ENCODE measurements around the gene KCNIP4. TPM values are rescaled to one million over a fixed set of nuclear protein-coding genes. Genes with fewer than 3 reads are reported as not detected.

KCNIP4 gene
- total and polyA plus RNA-seq, 2 donors (not counting 3 experiments of a cell fraction or from before 2014, with no cell fraction given), result not detected

DNA sequence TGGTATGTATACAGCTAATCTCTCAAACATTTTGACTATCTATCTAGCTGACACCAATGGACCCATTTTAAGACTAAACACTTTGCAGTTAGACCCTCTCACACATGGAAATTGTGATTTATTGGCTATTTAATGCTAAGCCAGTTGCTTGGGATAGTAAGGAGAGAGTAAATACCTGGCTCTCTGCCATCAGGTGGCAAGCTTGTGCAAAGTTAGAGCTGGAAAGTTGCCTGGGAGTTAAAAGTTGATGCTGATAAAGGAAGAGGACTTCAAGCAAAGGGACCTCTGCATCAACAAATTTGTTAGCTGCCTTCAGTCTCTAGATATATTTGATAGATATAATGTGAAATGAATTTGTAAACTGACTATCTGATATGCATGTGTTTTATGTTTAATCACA, 1187.2 kb downstream of the KCNIP4 start:
- no peaks in the 10 kb centered on the region for H4K20me1 ChIP-seq (replicated peaks; ENCODE audit: control insufficient read depth, extremely low read depth, insufficient read depth, low read length)
- DNase-seq (ENCODE audit: low read depth, low spot score) (no peak), FAIRE-seq (no peak)
- H3K9ac ChIP-seq (replicated peaks; ENCODE audit: extremely low read depth, insufficient read depth, low read length), result no peak overlapping the region
- H3K79me2 ChIP-seq (ENCODE audit: control insufficient read depth, insufficient read depth, low read length), result no peaks in the 10 kb centered on the region
- no peak overlapping the region for H2AFZ ChIP-seq (ENCODE audit: low read depth, low read length)
- POLR2A ChIA-PET, result no interaction called here
- H3K36me3 ChIP-seq (ENCODE audit: control insufficient read depth in 2 of 2, extremely low read depth in 1 of 2, insufficient read depth in 2 of 2, low read length in 2 of 2), result no peaks in the 10 kb centered on the region
- TF ChIP-seq JUN (IDR thresholded peaks at IDR 0.05; ENCODE audit: borderline replicate concordance, insufficient read depth, insufficient read length, low read depth), result no peak
- TF ChIP-seq POLR2AphosphoS5 (IDR thresholded peaks at IDR 0.05; ENCODE audit: insufficient read depth, low read depth, low read length), result no peak
- no peak for TF ChIP-seq EZH2 (IDR thresholded peaks at IDR 0.05; ENCODE audit: borderline replicate concordance, low read depth, low read length, severe bottlenecking)
- no peak for TF ChIP-seq MYC (IDR thresholded peaks at IDR 0.05; ENCODE audit: low read depth, low read length)
- TF ChIP-seq POLR2A (IDR thresholded peaks at IDR 0.05; ENCODE audit: low read depth, low read length), result no peak
- TF ChIP-seq GATA2 (IDR thresholded peaks at IDR 0.05; ENCODE audit: insufficient read depth, insufficient read length, low read depth, low read length), result no peak
- H3K9me3 ChIP-seq (replicated peaks; ENCODE audit: control insufficient read depth, insufficient read depth, low read length), result no peaks in the 10 kb centered on the region
- intact Hi-C loops (cut with micrococcal nuclease) (no loop called here), dilution Hi-C loops (cut with MboI; ENCODE audit: extremely low pct_ligation_motif_present, low sequenced_read_pairs) (no loop called here)
- no peak overlapping the region for H3K4me3 ChIP-seq (replicated peaks in 1 of 3; ENCODE audit: insufficient read depth in 1 of 3, low read depth in 1 of 3, low read length in 3 of 3)
- no peaks in the 10 kb centered on the region for H3K27me3 ChIP-seq (ENCODE audit: control insufficient read depth in 2 of 2, insufficient read depth in 2 of 2, low read length in 2 of 2)
- no peak overlapping the region for H3K27ac ChIP-seq (ENCODE audit: insufficient read depth, low read depth, low read length)
- H3K4me2 ChIP-seq (ENCODE audit: insufficient read depth, low read length), result no peak overlapping the region
- BruUV-seq (replicated peaks), result no TSS peak
- CTCF ChIA-PET, result interaction anchor here (2.4 kb wide), 1 partner anchor 12 kb away, joined by 11 read pairs; no protein-coding TSS in a partner anchor
- H3K4me1 ChIP-seq (ENCODE audit: control insufficient read depth, extremely low read depth, insufficient read depth, low read length), result no peaks in the 10 kb centered on the region
- H3K9me1 ChIP-seq (replicated peaks; ENCODE audit: control insufficient read depth, extremely low read depth, insufficient read depth, low read length), result no peaks in the 10 kb centered on the region

DNA sequence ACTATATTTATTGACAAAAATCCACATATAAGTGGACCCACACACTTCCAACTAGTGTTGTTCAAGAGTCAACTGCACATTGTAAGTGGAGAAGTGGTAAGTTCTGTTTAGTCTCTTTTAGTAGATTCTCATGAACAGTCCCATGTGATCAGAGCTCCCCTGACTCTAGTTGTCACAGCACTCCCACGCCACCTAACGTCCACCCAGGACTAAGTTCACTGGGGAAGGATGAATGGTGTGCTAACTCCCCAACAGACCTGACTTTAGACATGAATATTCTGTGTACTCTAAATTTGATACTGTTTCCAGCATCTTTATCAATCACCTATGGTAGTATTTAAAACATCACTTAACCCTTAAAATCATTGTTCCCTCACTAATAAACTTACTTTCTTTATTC, 1188.5 kb downstream of the KCNIP4 start:
- TF ChIP-seq FOS (IDR thresholded peaks at IDR 0.05; ENCODE audit: borderline replicate concordance, insufficient read depth, low read length), result no peak
- no peak for TF ChIP-seq POLR2A (IDR thresholded peaks at IDR 0.05; ENCODE audit: low read depth, low read length)
- no peak for TF ChIP-seq POLR2AphosphoS5 (IDR thresholded peaks at IDR 0.05; ENCODE audit: insufficient read depth, low read depth, low read length)
- TF ChIP-seq, protein P1, sequence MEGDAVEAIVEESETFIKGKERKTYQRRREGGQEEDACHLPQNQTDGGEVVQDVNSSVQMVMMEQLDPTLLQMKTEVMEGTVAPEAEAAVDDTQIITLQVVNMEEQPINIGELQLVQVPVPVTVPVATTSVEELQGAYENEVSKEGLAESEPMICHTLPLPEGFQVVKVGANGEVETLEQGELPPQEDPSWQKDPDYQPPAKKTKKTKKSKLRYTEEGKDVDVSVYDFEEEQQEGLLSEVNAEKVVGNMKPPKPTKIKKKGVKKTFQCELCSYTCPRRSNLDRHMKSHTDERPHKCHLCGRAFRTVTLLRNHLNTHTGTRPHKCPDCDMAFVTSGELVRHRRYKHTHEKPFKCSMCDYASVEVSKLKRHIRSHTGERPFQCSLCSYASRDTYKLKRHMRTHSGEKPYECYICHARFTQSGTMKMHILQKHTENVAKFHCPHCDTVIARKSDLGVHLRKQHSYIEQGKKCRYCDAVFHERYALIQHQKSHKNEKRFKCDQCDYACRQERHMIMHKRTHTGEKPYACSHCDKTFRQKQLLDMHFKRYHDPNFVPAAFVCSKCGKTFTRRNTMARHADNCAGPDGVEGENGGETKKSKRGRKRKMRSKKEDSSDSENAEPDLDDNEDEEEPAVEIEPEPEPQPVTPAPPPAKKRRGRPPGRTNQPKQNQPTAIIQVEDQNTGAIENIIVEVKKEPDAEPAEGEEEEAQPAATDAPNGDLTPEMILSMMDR (IDR thresholded peaks at IDR 0.05; ENCODE audit: extremely low read depth in 1 of 2, insufficient read depth in 1 of 2, low read depth in 1 of 2, low read length in 2 of 2), result no peak
- TF ChIP-seq MYC (IDR thresholded peaks at IDR 0.05; ENCODE audit: low read depth, low read length), result no peak
- no peak for TF ChIP-seq GATA2 (IDR thresholded peaks at IDR 0.05; ENCODE audit: insufficient read depth, insufficient read length, low read depth, low read length)
- TF ChIP-seq, protein P2, sequence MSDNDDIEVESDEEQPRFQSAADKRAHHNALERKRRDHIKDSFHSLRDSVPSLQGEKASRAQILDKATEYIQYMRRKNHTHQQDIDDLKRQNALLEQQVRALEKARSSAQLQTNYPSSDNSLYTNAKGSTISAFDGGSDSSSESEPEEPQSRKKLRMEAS (IDR thresholded peaks at IDR 0.05; ENCODE audit: insufficient read depth, insufficient read length), result no peak
- no peak for TF ChIP-seq EZH2 (IDR thresholded peaks at IDR 0.05; ENCODE audit: borderline replicate concordance, low read depth, low read length, severe bottlenecking)
- no peak for TF ChIP-seq JUN (IDR thresholded peaks at IDR 0.05; ENCODE audit: borderline replicate concordance, insufficient read depth, insufficient read length, low read depth)
- CTCF ChIA-PET, result interaction anchor here (2.4 kb wide), 1 partner anchor 13 kb away, joined by 11 read pairs; no protein-coding TSS in a partner anchor
- no peak for DNase-seq (ENCODE audit: low read depth, low spot score)
- FAIRE-seq, result no peak
- Histone ChIP-seq H3K4me2 (ENCODE audit: insufficient read depth, low read length) (no peak overlapping the region), H2AFZ (ENCODE audit: low read depth, low read length) (no peak overlapping the region), H3K9me3 (replicated peaks; ENCODE audit: control insufficient read depth, insufficient read depth, low read length) (no peaks in the 10 kb centered on the region), H3K27ac (ENCODE audit: insufficient read depth, low read depth, low read length) (no peak overlapping the region), H3K4me1 (ENCODE audit: control insufficient read depth, extremely low read depth, insufficient read depth, low read length) (no peaks in the 10 kb centered on the region), H3K36me3 (ENCODE audit: control insufficient read depth in 2 of 2, extremely low read depth in 1 of 2, insufficient read depth in 2 of 2, low read length in 2 of 2) (no peaks in the 10 kb centered on the region), H4K20me1 (replicated peaks; ENCODE audit: control insufficient read depth, extremely low read depth, insufficient read depth, low read length) (no peaks in the 10 kb centered on the region), H3K9ac (replicated peaks; ENCODE audit: extremely low read depth, insufficient read depth, low read length) (no peak overlapping the region), H3K4me3 (replicated peaks in 1 of 3; ENCODE audit: insufficient read depth in 1 of 3, low read depth in 1 of 3, low read length in 3 of 3) (no peak overlapping the region), H3K27me3 (ENCODE audit: control insufficient read depth in 2 of 2, insufficient read depth in 2 of 2, low read length in 2 of 2) (no peaks in the 10 kb centered on the region), H3K79me2 (ENCODE audit: control insufficient read depth, insufficient read depth, low read length) (no peaks in the 10 kb centered on the region), H3K9me1 (replicated peaks; ENCODE audit: control insufficient read depth, extremely low read depth, insufficient read depth, low read length) (no peaks in the 10 kb centered on the region)
- dilution Hi-C loops (cut with MboI; ENCODE audit: extremely low pct_ligation_motif_present, low sequenced_read_pairs), result no loop called here
- intact Hi-C loops (cut with micrococcal nuclease), result no loop called here
- POLR2A ChIA-PET, result no interaction called here
- no TSS peak for BruUV-seq (replicated peaks)

All from endothelial cell of umbilical vein (primary cell).